CD8-positive, alpha-beta memory T cell (primary cell): Measurements from ENCODE around the gene OR10AD1. TPM values are rescaled to one million over a fixed set of nuclear protein-coding genes. Genes with fewer than 3 reads are reported as not detected.
"Not testable (repeated sequence)": the region's sequence is repeated elsewhere in the genome, so short reads cannot be mapped to it uniquely, and the experiment has no call there.

Experiments
- CTCF ChIA-PET: fragments of 350-600 bp; sonication (Branson Sonifier 250); formaldehyde crosslinking; loops from one replicate; lab custom pipeline; 2021; ENCODE audit warnings: antibody characterized with exemption; lab: Charles Lee
- POLR2A ChIA-PET: fragments of 350-600 bp; sonication (Branson Sonifier 250); formaldehyde crosslinking; loops from one replicate; lab custom pipeline; 2021; ENCODE audit warnings: antibody characterized with exemption; lab: Charles Lee
- DNase-seq, 5 donors: peaks; one replicate each; pipeline versions ENCODE4 v3.0.0 to v3.0.0-alpha.2; 2020 to 2022; ENCODE audit warnings: mixed read lengths in 1 of 5
- H3K27ac ChIP-seq: one replicate; pipeline ENCODE4 v1.7.0; 2013; ENCODE audit warnings: low read depth, mild to moderate bottlenecking, low read length, moderate library complexity
- H3K27me3 ChIP-seq: 2 replicates; pipeline ENCODE4 v1.7.0; 2013; ENCODE audit warnings: low read length, mild to moderate bottlenecking; ENCODE audit not compliant: insufficient read depth, poor library complexity, severe bottlenecking
- H3K36me3 ChIP-seq: 2 replicates; pipeline ENCODE4 v1.7.0; 2013; ENCODE audit warnings: mild to moderate bottlenecking, low read length, moderate library complexity; ENCODE audit not compliant: insufficient read depth
- H3K4me1 ChIP-seq: 2 replicates; pipeline ENCODE4 v1.7.0; 2013; ENCODE audit warnings: mild to moderate bottlenecking, low read length, moderate library complexity; ENCODE audit not compliant: insufficient read depth
- H3K4me3 ChIP-seq: 2 replicates; pipeline ENCODE4 v1.7.0; 2013; ENCODE audit warnings: mild to moderate bottlenecking, low read length
- H3K9me3 ChIP-seq: 2 replicates; pipeline ENCODE4 v1.7.0; 2013; ENCODE audit warnings: mild to moderate bottlenecking, low read length
- H3K27ac Mint-ChIP-seq, 8 donors: one replicate each; pipeline ENCODE4 v1.8.0; 2020 to 2021; ENCODE audit warnings: mixed read lengths in 8 of 8, mild to moderate bottlenecking in 6 of 8, inconsistent platforms in 3 of 8, moderate library complexity in 3 of 8
- H3K27me3 Mint-ChIP-seq, 2 donors: one replicate each; pipeline ENCODE4 v1.8.0; 2020 to 2021; ENCODE audit warnings: mixed read lengths in 2 of 2, mild to moderate bottlenecking in 1 of 2, moderate library complexity in 1 of 2
- H3K36me3 Mint-ChIP-seq, 3 donors: one replicate each; pipeline ENCODE4 v1.8.0; 2020 to 2021; ENCODE audit warnings: mixed read lengths in 3 of 3, inconsistent platforms in 1 of 3, mild to moderate bottlenecking in 1 of 3
- H3K4me1 Mint-ChIP-seq, 3 donors: one replicate each; pipeline ENCODE4 v1.8.0; 2020 to 2021; ENCODE audit warnings: mixed read lengths in 3 of 3, inconsistent platforms in 1 of 3, mild to moderate bottlenecking in 1 of 3
- H3K4me3 Mint-ChIP-seq, 7 donors: one replicate each; pipeline ENCODE4 v1.8.0; 2020 to 2021; ENCODE audit warnings: mixed read lengths in 7 of 7, mild to moderate bottlenecking in 6 of 7, moderate library complexity in 4 of 7, inconsistent platforms in 2 of 7
- H3K9me3 Mint-ChIP-seq, 5 donors: one replicate each; pipeline ENCODE4 v1.8.0; 2020 to 2022; ENCODE audit warnings: mixed read lengths in 5 of 5, mild to moderate bottlenecking in 3 of 5, moderate library complexity in 2 of 5, inconsistent platforms in 1 of 5
- polyA plus RNA-seq: library from polyadenylated mRNA; unstranded; fragments of 300-500 nt; fragmentation: Illumina TruSeq; gene quantifications from one replicate; pipeline ENCODE4 v1.2.3, GENCODE V29; 2021
- total RNA-seq, 2 experiments: library from RNA; stranded (reverse); gene quantifications; one replicate each; pipeline ENCODE4 v1.2.3, GENCODE V29; 2021

The OR10AD1 gene
- total and polyA plus RNA-seq, 3 experiments from 2014 or later: not detected

DNA sequence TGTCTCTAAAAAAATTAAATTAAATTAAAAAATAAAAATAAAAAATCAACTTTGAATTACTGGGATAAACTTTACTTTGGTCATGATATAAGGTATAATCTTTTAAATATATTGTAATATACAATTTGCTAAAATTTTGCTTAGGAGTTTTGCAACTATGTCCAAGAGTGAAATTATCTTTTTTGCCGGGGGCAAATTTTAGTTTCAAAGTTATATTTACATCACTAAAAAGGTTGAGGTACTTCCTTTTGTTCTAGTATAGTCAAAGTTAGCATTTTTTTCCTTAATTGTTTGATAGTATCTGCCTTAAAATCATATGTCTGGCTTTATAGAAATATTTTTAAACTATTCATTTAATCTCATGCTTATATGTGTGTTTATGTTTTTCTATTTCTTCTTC lies 17.6 kb upstream of the OR10AD1 start:
- Mint-ChIP-seq H3K27ac (no peak overlapping the region), H3K27me3 (peaks cover 14 to 47% of the 10 kb centered on the region in 2 donors), H3K4me1 (no peaks in the 10 kb centered on the region), H3K36me3 (peaks cover 0 to 7% (median 0%) of the 10 kb centered on the region in 3 donors), H3K4me3 (no peak overlapping the region), H3K9me3 (no peaks in the 10 kb centered on the region)
- POLR2A ChIA-PET: no interaction called here
- H3K36me3 ChIP-seq: no peaks in the 10 kb centered on the region
- no peak overlapping the region for H3K4me3 ChIP-seq
- no peaks in the 10 kb centered on the region for H3K4me1 ChIP-seq
- H3K9me3 ChIP-seq: no peaks in the 10 kb centered on the region
- H3K27me3 ChIP-seq: peaks cover 4% of the 10 kb centered on the region
- CTCF ChIA-PET: no interaction called here
- H3K27ac ChIP-seq: no peak overlapping the region
- no peak for DNase-seq

GRCh38 chr12:48219631-48220030 lies 16.5 kb upstream of the OR10AD1 start:
- H3K27me3 ChIP-seq: peaks cover 1% of the 10 kb centered on the region
- Mint-ChIP-seq H3K9me3 (no peaks in the 10 kb centered on the region), H3K4me3 (no peak overlapping the region), H3K27me3 (peaks cover 14 to 41% of the 10 kb centered on the region in 2 donors), H3K36me3 (peaks cover 0 to 3% (median 0%) of the 10 kb centered on the region in 3 donors), H3K4me1 (no peaks in the 10 kb centered on the region), H3K27ac (no peak overlapping the region)
- ChIA-PET CTCF (no interaction called here), POLR2A (no interaction called here)
- no peak overlapping the region for H3K4me3 ChIP-seq
- H3K27ac ChIP-seq: no peak overlapping the region
- no peaks in the 10 kb centered on the region for H3K9me3 ChIP-seq
- no peak for DNase-seq
- no peaks in the 10 kb centered on the region for H3K36me3 ChIP-seq
- no peaks in the 10 kb centered on the region for H3K4me1 ChIP-seq

- ChIA-PET CTCF (no interaction called here), POLR2A (no interaction called here)
- Mint-ChIP-seq H3K9me3 (peaks cover 0 to 2% (median 0%) of the 10 kb centered on the region in 5 donors), H3K4me1 (peaks cover 3 to 11% (median 9%) of the 10 kb centered on the region in 3 donors), H3K4me3 (no peak overlapping the region), H3K36me3 (no peaks in the 10 kb centered on the region), H3K27me3 (peaks cover 6 to 31% of the 10 kb centered on the region in 2 donors), H3K27ac (no peak overlapping the region)
- DNase-seq: no peak
- H3K36me3 ChIP-seq: no peaks in the 10 kb centered on the region
- no peaks in the 10 kb centered on the region for H3K27me3 ChIP-seq
- H3K9me3 ChIP-seq: no peaks in the 10 kb centered on the region
- no peak overlapping the region for H3K27ac ChIP-seq
- H3K4me1 ChIP-seq: no peaks in the 10 kb centered on the region
- no peak overlapping the region for H3K4me3 ChIP-seq
Observed at GRCh38 chr12:48216785-48217184, 13.7 kb upstream of the OR10AD1 start.

DNA sequence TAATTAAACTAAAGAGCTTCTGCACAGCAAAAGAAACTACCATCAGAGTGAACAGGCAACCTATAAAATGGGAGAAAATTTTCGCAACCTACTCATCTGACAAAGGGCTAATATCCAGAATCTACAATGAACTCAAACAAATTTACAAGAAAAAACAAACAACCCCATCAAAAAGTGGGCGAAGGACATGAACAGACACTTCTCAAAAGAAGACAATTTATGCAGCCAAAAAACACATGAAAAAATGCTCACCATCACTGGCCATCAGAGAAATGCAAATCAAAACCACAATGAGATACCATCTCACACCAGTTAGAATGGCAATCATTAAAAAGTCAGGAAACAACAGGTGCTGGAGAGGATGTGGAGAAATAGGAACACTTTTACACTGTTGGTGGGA lies 6.4 kb upstream of the OR10AD1 start:
- POLR2A ChIA-PET: not testable (repeated sequence)

GRCh38 chr12:48202766-48203165 lies 326 bp downstream of the OR10AD1 start:
- Mint-ChIP-seq H3K27ac (peak overlapping the region in 1 of 8 donors; percentile 11), H3K27me3 (peaks cover 0 to 2% of the 10 kb centered on the region in 2 donors), H3K9me3 (peaks cover 11 to 57% (median 42%) of the 10 kb centered on the region in 5 donors), H3K4me1 (peaks cover 39 to 52% (median 50%) of the 10 kb centered on the region in 3 donors), H3K4me3 (peak overlapping the region in 1 of 7 donors; percentile 8), H3K36me3 (peaks cover 8 to 63% (median 29%) of the 10 kb centered on the region in 3 donors)
- ChIA-PET POLR2A (no interaction called here), CTCF (interaction anchor here (1.2 kb wide), 1 partner anchor 20 kb away, joined by 4 read pairs; the partner anchor contains the start of gene CCDC184)
- no peak overlapping the region for H3K4me3 ChIP-seq
- H3K4me1 ChIP-seq: peaks cover 29% of the 10 kb centered on the region
- H3K36me3 ChIP-seq: no peaks in the 10 kb centered on the region
- H3K9me3 ChIP-seq: no peaks in the 10 kb centered on the region
- no peaks in the 10 kb centered on the region for H3K27me3 ChIP-seq
- no peak overlapping the region for H3K27ac ChIP-seq
- no peak for DNase-seq

More for the DNA sequence above, 6.4 kb upstream of the OR10AD1 start:
- H3K27me3 ChIP-seq, CTCF ChIA-PET, H3K36me3 ChIP-seq, H3K27ac ChIP-seq, H3K9me3 ChIP-seq, DNase-seq, H3K4me1 ChIP-seq, H3K4me3 Mint-ChIP-seq, H3K4me3 ChIP-seq, H3K27ac Mint-ChIP-seq: not testable (repeated sequence)
- Mint-ChIP-seq H3K36me3 (peaks cover 4 to 27% (median 8%) of the 10 kb centered on the region in 3 donors), H3K9me3 (peaks cover 11 to 47% (median 40%) of the 10 kb centered on the region in 5 donors), H3K4me1 (peaks cover 3 to 11% (median 9%) of the 10 kb centered on the region in 3 donors), H3K27me3 (peaks cover 7 to 20% of the 10 kb centered on the region in 2 donors)

DNA sequence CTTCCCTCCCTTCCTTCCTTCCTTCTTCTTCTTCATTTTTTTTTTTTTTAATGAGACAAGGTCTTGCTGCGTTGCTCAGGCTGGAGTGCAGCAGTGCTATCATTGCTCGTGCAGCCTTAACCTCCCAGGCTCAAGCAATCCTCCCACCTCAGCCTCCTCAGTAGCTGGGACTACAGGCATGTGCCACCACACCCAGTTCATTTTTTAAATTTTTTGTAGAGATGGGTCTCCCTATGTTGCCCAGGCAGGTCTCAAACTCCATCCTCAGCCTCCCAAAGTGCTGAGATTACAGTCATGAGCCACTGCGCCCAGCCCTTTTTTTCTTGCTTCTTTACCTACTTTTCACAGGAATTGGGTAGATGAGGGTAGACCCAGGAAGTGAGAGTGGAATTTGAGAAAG lies 1.6 kb downstream of the OR10AD1 start:
- H3K27ac ChIP-seq: no peak overlapping the region
- no peaks in the 10 kb centered on the region for H3K36me3 ChIP-seq
- no peaks in the 10 kb centered on the region for H3K9me3 ChIP-seq
- Mint-ChIP-seq H3K27me3 (peaks cover 0 to 2% of the 10 kb centered on the region in 2 donors), H3K9me3 (peaks cover 3 to 45% (median 29%) of the 10 kb centered on the region in 5 donors), H3K27ac (no peak overlapping the region), H3K36me3 (peaks cover 8 to 54% (median 29%) of the 10 kb centered on the region in 3 donors), H3K4me1 (peaks cover 45 to 60% (median 59%) of the 10 kb centered on the region in 3 donors), H3K4me3 (peak overlapping the region in 3 of 7 donors; percentile 33 to 64 (median 44))
- CTCF ChIA-PET: interaction anchor here (1.7 kb wide), 1 partner anchor 19 kb away, joined by 5 read pairs; no protein-coding TSS in a partner anchor
- peaks cover 34% of the 10 kb centered on the region for H3K4me1 ChIP-seq
- no peaks in the 10 kb centered on the region for H3K27me3 ChIP-seq
- POLR2A ChIA-PET: no interaction called here
- H3K4me3 ChIP-seq: no peak overlapping the region
- DNase-seq: no peak

- Mint-ChIP-seq H3K27ac (peak overlapping the region in 6 of 8 donors; percentile 25 to 100 (median 93)), H3K36me3 (peaks cover 8 to 50% (median 27%) of the 10 kb centered on the region in 3 donors)
Observed at GRCh38 chr12:48201091-48201490, 2.0 kb downstream of the OR10AD1 start.

DNA sequence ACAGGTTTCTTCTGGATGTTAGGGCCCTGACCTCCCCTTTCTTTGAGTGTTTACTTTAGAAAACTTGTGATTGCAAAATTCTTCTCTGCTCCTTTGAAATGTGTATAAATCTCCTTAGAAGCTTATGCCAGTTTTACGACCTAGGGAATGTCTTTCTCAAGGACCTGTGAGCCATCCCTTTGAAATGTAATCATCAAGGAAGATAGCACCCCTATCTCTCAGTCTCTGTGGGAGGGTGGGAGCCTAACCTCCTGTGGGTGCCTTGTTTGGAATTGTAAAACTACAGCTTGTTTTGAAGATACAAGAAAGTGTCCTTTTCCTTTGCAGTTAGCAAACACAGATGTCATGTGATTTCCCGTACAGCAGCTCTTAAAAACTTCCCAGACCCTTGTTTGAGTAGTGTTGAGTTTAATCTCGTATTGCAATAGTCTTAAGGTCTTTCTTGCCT lies 3.3 kb downstream of the OR10AD1 start:
- H3K27me3 ChIP-seq: no peaks in the 10 kb centered on the region
- H3K36me3 Mint-ChIP-seq: peaks cover 7 to 43% (median 27%) of the 10 kb centered on the region in 3 donors

More at GRCh38 chr12:48201091-48201490, 2.0 kb downstream of the OR10AD1 start:
- Mint-ChIP-seq H3K27me3 (peaks cover 0 to 2% of the 10 kb centered on the region in 2 donors), H3K4me3 (peak overlapping the region; percentile 13 to 93 (median 87)), H3K9me3 (peaks cover 0 to 41% (median 25%) of the 10 kb centered on the region in 5 donors), H3K4me1 (peaks cover 45 to 63% (median 60%) of the 10 kb centered on the region in 3 donors)
- CTCF ChIA-PET: interaction anchor here (0.9 to 1.7 kb wide), 2 partner anchors 18 to 32 kb away, joined by 3 to 5 read pairs; no protein-coding TSS in a partner anchor
- POLR2A ChIA-PET: no interaction called here
- peak overlapping the region; percentile 13 for H3K4me3 ChIP-seq
- DNase-seq: no peak
- no peak overlapping the region for H3K27ac ChIP-seq
- H3K4me1 ChIP-seq: peaks cover 34% of the 10 kb centered on the region
- H3K27me3 ChIP-seq: no peaks in the 10 kb centered on the region
- H3K36me3 ChIP-seq: no peaks in the 10 kb centered on the region
- no peaks in the 10 kb centered on the region for H3K9me3 ChIP-seq

More for the DNA sequence above, 3.3 kb downstream of the OR10AD1 start:
- H3K36me3 ChIP-seq: no peaks in the 10 kb centered on the region
- Mint-ChIP-seq H3K27me3 (peaks cover 2 to 6% of the 10 kb centered on the region in 2 donors), H3K27ac (peak overlapping the region; percentile 85 to 100 (median 95)), H3K4me1 (peaks cover 45 to 65% (median 60%) of the 10 kb centered on the region in 3 donors), H3K9me3 (peaks cover 0 to 35% (median 19%) of the 10 kb centered on the region in 5 donors), H3K4me3 (peak overlapping the region; percentile 87 to 93 (median 89))
- DNase-seq: peak in 1 of 5 donors; percentile 32
- H3K4me3 ChIP-seq: peak overlapping the region; percentile 94
- H3K27ac ChIP-seq: no peak overlapping the region
- CTCF ChIA-PET: interaction anchor here (0.6 to 3.8 kb wide), 6 partner anchors 11 to 33 kb away, joined by 3 to 39 read pairs (median 4); partner anchors contain the start of gene CCDC184
- H3K4me1 ChIP-seq: peaks cover 34% of the 10 kb centered on the region
- POLR2A ChIA-PET: interaction anchor here (0.6 to 3.9 kb wide), 3 partner anchors 16 to 149 kb away, joined by 3 to 29 read pairs (median 3); partner anchors contain the start of gene CCDC184
- H3K9me3 ChIP-seq: no peaks in the 10 kb centered on the region
